HFF-Myc (cell line): ENCODE results near the gene ARV1.

Experiments
- DNase-seq: peaks from one replicate; pipeline ENCODE4 v3.0.0-alpha.2; 2011; ENCODE audit warnings: low read depth; ENCODE audit errors: extremely low read depth
- H3K4me3 ChIP-seq: replicated peaks from 2 replicates; pipeline ENCODE4 v1.5.1; 2011; ENCODE audit warnings: low read depth, mild to moderate bottlenecking, control low read depth, low read length
- TF ChIP-seq, protein P1 (sequence below): IDR thresholded peaks from 2 replicates; pipeline ENCODE4 v1.5.1; 2012; ENCODE audit warnings: mild to moderate bottlenecking, low read depth, low read length, control low read depth; ENCODE audit errors: missing control alignments

ARV1 gene

DNA sequence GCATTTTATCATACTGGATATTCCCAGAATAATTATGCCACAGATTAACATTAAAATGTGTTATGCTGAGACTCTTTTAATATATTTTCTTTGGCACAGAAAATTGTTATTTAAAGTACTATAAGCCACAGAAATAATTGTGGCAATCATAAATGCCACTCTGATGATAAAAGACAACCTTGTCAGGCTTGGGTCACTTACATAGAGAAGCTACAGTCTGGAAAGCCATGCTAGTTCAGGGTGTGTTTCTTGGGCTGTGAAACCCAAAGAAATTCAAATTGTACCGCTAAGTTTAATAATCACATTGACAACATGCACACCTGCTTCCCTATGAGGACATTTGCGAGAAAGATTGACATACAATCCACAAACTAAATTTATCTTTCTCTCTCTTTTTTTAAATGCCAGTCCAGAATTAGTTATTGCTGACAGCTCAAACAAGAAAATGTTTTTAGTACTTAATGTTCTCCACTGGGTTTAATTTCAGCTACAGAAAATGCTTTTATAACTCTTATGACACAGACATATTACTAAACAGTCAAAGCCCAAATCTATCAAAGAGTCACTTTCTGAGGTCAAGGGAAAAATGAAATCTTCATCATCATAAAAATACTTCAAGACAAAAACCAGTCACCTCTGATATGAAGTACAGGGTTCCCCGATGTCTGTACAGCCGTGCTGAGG lies 38.9 kb upstream of the ARV1 start:
- TF ChIP-seq, protein P1, sequence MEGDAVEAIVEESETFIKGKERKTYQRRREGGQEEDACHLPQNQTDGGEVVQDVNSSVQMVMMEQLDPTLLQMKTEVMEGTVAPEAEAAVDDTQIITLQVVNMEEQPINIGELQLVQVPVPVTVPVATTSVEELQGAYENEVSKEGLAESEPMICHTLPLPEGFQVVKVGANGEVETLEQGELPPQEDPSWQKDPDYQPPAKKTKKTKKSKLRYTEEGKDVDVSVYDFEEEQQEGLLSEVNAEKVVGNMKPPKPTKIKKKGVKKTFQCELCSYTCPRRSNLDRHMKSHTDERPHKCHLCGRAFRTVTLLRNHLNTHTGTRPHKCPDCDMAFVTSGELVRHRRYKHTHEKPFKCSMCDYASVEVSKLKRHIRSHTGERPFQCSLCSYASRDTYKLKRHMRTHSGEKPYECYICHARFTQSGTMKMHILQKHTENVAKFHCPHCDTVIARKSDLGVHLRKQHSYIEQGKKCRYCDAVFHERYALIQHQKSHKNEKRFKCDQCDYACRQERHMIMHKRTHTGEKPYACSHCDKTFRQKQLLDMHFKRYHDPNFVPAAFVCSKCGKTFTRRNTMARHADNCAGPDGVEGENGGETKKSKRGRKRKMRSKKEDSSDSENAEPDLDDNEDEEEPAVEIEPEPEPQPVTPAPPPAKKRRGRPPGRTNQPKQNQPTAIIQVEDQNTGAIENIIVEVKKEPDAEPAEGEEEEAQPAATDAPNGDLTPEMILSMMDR, result no peak
- no peak overlapping the region for H3K4me3 ChIP-seq
- DNase-seq, result no peak

DNA sequence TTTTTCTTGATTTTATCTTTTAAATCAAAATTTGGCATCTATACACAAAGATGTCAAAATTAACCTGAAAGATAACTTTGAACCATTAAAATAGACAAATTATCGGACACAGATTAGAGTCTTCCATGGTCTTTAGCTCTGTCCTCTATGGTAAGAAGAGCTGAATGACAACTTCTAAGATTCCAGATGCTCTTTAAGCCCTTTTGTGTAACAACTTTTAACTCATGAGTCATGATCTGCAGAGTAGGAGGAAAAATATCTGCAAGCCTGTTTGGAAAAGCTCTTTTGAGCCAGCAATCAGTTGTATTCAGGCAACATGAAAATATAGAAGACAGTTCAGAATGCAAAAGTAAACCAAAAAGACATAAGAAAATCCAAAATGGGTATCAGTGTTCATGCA lies 38.0 kb upstream of the ARV1 start:
- TF ChIP-seq, protein P1, result no peak
- DNase-seq, result no peak
- no peak overlapping the region for H3K4me3 ChIP-seq

DNA sequence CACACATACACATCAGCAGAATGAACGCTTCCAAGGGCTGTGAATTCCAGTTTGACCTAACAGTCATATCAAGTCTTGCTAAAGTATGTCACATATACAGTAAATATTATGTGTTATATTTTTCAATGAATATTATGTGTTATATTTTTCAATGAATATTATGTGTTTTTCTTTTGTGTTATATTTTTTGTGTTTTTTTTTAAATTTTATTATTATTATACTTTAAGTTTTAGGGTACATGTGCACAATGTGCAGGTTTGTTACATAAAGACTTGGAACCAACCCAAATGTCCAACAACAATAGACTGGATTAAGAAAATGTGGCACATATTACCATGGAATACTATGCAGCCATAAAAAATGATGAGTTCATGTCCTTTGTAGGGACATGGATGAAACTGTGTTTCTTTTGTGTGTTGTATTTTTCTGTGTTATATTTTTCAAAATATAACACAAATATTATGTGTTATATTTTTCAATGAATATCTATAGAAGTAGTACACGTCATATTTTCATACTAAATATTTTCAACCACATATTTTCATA lies 35.8 kb upstream of the ARV1 start:
- no peak overlapping the region for H3K4me3 ChIP-seq
- DNase-seq, result no peak
- TF ChIP-seq, protein P1, result no peak

DNA sequence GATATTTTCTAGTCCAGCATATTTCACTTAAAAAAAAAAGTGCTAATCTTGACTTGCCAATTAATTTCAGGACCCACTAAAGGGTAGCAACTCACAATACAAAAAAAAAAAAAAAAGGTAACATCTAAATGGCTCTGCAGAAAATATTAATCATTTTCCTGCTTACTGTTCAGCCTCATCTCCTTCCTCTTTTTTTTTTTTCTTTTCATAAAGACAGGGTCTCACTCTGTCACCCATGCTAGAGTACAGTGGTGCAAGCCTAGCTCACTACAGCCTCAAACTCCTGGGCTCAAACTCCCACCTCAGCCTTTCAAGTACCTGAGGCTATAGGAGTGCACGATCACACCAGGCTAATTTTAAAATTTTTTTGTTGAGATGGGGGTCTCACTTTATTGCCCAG lies 30.6 kb upstream of the ARV1 start:
- no peak overlapping the region for H3K4me3 ChIP-seq
- TF ChIP-seq, protein P1, result no peak
- no peak for DNase-seq

DNA sequence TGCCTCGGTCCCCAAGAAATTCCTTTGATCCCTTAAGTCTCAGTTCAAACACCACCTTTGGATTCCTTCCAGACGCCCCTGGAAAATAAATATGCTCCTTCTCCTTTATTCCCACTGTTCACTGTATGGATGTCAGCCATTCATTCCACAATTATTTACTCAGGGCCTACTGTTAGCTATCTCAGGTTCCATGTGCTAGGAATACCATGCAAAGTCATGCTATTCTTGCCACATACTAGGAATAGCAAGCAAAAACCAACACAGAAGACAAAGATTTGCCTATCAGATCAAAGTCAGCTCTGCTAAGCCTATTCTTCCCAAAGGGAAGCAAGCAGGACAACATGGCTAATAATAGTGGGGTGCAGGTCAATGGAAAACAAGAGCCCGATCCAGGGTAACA lies 30.0 kb upstream of the ARV1 start:
- no peak overlapping the region for H3K4me3 ChIP-seq
- TF ChIP-seq, protein P1, result no peak
- no peak for DNase-seq

DNA sequence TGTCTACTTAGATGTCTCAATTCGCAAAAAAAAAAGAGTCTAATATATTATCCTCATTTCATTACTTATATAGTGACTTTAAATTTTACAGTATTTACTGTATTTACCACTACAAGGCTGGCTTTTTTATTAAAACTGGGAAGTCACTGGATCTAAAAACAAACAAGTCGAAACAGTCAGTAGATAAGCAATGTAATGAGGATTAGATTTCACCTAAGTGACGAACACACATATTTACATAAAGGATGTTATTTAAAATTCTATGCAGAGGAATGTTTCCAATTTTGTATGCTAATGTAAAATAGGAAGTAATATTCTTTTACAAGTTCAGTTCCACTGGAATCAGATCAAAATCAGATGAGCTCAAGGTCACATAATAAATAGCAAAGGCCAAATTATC lies 28.5 kb upstream of the ARV1 start:
- no peak for DNase-seq
- TF ChIP-seq, protein P1, result no peak
- no peak overlapping the region for H3K4me3 ChIP-seq
